ENCODE results near the gene ACOT13. TPM values are rescaled to one million over a fixed set of nuclear protein-coding genes. Genes with fewer than 3 reads are reported as not detected.

The ACOT13 gene
- 1 to 10 TPM; 2.6 to 3.4 TPM for total RNA-seq

DNA sequence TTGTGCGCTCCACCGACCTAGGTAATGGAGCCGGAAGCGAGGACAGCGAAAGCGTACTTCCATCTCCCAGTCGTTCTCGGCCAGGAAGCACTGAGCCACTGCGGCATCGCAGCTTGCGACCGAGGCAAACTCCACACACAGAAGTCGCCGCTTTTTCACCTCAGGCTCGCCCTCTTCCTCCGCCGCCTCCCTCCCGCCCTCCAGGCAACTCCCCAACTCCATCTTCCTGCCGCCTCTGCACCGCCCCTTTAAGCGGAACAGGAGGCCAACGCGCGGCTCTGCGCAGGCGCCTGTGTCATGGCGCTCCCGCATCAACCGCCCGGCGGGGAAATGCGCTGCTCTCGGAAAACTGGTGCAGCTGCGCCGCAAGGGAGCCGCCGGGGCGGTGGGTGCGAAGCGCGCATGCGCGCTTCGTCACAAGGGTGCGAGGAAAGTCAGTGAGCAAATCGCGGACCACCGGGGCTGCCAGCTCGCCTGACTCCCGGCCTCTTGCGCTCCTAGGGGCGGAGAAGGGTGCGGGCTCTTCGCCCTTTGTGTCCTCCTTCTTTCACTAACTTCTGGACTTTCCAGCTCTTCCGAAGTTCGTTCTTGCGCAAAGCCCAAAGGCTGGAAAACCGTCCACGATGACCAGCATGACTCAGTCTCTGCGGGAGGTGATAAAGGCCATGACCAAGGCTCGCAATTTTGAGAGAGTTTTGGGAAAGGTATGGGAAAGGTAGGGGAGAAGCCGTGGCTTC lies at the start of gene ACOT13, which contains the start of gene TDP2:
Gene ACOT13, plus strand, starts transcription at position 437 of the 737 bp plus-strand sequence. Its CDS starts 187 bp downstream, at position 624.
Gene TDP2, minus strand, starts transcription at position 259 of the 737 bp plus-strand sequence. Its CDS starts 37 bp downstream, at position 222.
- 0% methylated on average over 41 to 62 of the region's 62 CpGs for WGBS, 2 donors
- Histone ChIP-seq H3K4me3 (peak within 1 kb of the TSS; percentile 66 to 71), H3K9me3 (no peaks in the 10 kb centered on the region), H3K4me1 (peaks cover 47% of the 10 kb centered on the region), H3K27me3 (no peaks in the 10 kb centered on the region), H3K36me3 (replicated peaks in 1 of 2; ENCODE audit: insufficient read depth in 1 of 2, low read depth in 2 of 2) (peaks cover 0 to 2% of the 10 kb centered on the region in 2 donors), H3K27ac (peak within 1 kb of the TSS; percentile 65 to 96 (median 92))
- peak; percentile 94 to 97 (median 95) for DNase-seq
- peak; percentile 98 for ATAC-seq
- peak in 6 of 7 experiments; percentile 14 to 76 (median 61) for TF ChIP-seq CTCF (IDR thresholded peaks at IDR 0.05)
- peak; percentile 59 to 91 (median 88) for TF ChIP-seq POLR2A (IDR thresholded peaks at IDR 0.05)
- intact Hi-C loops (cut with DNase I) = no loop called here

GRCh38 chr6:24619661-24620060 lies 47.2 kb upstream of the ACOT13 start:
- ATAC-seq = no peak
- no peak overlapping the region for H3K27ac ChIP-seq
- H3K9me3 ChIP-seq = no peaks in the 10 kb centered on the region
- H3K4me1 ChIP-seq = no peaks in the 10 kb centered on the region
- no peaks in the 10 kb centered on the region for H3K27me3 ChIP-seq
- TF ChIP-seq CTCF (IDR thresholded peaks at IDR 0.05) (no peak), POLR2A (IDR thresholded peaks at IDR 0.05) (no peak)
- intact Hi-C loops (cut with DNase I) = no loop called here
- H3K4me3 ChIP-seq = no peak overlapping the region
- no peaks in the 10 kb centered on the region for H3K36me3 ChIP-seq (replicated peaks in 1 of 2; ENCODE audit: insufficient read depth in 1 of 2, low read depth in 2 of 2)
- 86 to 89% methylated on average over 5 of the region's 5 CpGs for WGBS, 2 donors
- no peak for DNase-seq

DNA sequence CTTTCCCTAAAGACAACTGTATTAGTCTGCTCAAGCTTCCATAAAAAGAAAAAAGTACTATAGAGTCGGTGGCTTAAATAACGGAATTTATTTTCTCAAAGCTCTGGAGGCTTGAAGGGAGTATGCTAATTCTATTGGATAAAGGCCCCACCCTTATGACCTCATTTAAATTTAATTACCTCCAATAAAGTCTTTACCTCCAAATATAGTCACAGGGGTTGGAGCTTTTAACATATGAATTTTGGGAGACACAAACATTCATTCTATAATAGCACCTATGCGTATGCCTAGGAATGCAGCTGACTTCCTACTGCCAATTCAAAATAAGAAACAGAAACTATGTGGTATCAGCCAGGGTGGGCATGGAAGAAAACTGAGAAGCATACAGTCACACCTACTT lies 46.2 kb upstream of the ACOT13 start:
- intact Hi-C loops (cut with DNase I) = no loop called here
- no peaks in the 10 kb centered on the region for H3K9me3 ChIP-seq
- no peak overlapping the region for H3K4me3 ChIP-seq
- WGBS, 2 donors = 89 to 93% methylated on average over 3 of the region's 3 CpGs
- no peaks in the 10 kb centered on the region for H3K36me3 ChIP-seq (replicated peaks in 1 of 2; ENCODE audit: insufficient read depth in 1 of 2, low read depth in 2 of 2)
- H3K27ac ChIP-seq = no peak overlapping the region
- no peak for DNase-seq
- ATAC-seq = no peak
- TF ChIP-seq POLR2A (IDR thresholded peaks at IDR 0.05) (no peak), CTCF (IDR thresholded peaks at IDR 0.05) (no peak)
- H3K27me3 ChIP-seq = no peaks in the 10 kb centered on the region
- no peaks in the 10 kb centered on the region for H3K4me1 ChIP-seq

GRCh38 chr6:24621626-24622289 lies 45.1 kb upstream of the ACOT13 start:
- DNase-seq (no peak), ATAC-seq (no peak)
- H3K4me1 ChIP-seq = no peaks in the 10 kb centered on the region
- intact Hi-C loops (cut with DNase I) = no loop called here
- H3K27ac ChIP-seq = no peak overlapping the region
- no peak overlapping the region for H3K4me3 ChIP-seq
- no peak for TF ChIP-seq CTCF (IDR thresholded peaks at IDR 0.05)
- no peak for TF ChIP-seq POLR2A (IDR thresholded peaks at IDR 0.05)
- WGBS, 2 donors = 62 to 87% methylated on average over 6 to 7 of the region's 7 CpGs
- H3K36me3 ChIP-seq (replicated peaks in 1 of 2; ENCODE audit: insufficient read depth in 1 of 2, low read depth in 2 of 2) = no peaks in the 10 kb centered on the region
- no peaks in the 10 kb centered on the region for H3K27me3 ChIP-seq
- no peaks in the 10 kb centered on the region for H3K9me3 ChIP-seq
